ENCODE measurements around the gene ZNF511.

- TF ChIP-seq CTCF (conservative IDR thresholded peaks at IDR 0.05; ENCODE audit: low read depth, low read length) = no peak
- no peak for TF ChIP-seq FOS (IDR thresholded peaks at IDR 0.05; ENCODE audit: low read depth, low read length)
- TF ChIP-seq RAD21 (IDR thresholded peaks at IDR 0.05; ENCODE audit: low read length) = no peak
- TF ChIP-seq POLR2A (IDR thresholded peaks at IDR 0.05; ENCODE audit: low read depth, low read length) = no peak
- no peak for TF ChIP-seq RFX5 (IDR thresholded peaks at IDR 0.05; ENCODE audit: low read depth, low read length)
- TF ChIP-seq RCOR1 (IDR thresholded peaks at IDR 0.05; ENCODE audit: insufficient replicate concordance, low read length) = no peak
- no peak for TF ChIP-seq USF2 (IDR thresholded peaks at IDR 0.05; ENCODE audit: low read depth, low read length)
- TF ChIP-seq CHD1 (IDR thresholded peaks at IDR 0.05; ENCODE audit: low read depth, low read length) = no peak
Measured at GRCh38 chr10:133276100-133276434, 32.6 kb upstream of the ZNF511 start.
